HL-60/S4 treated with retinoic acid at 250 ng/mL for 4 days and 3 days (cell line): ENCODE measurements around the gene VPS13D.
"Not testable (repeated sequence)": the region's sequence is repeated elsewhere in the genome, so short reads cannot be mapped to it uniquely, and the experiment has no call there.

Experiments
- in situ Hi-C: fragments of 300-500 bp; cut with MboI; formaldehyde crosslinking; loops from 2 replicates; pipeline ENCODE4 v1.7.0; 2022; ENCODE audit warnings: low sequenced_read_pairs

The VPS13D gene

DNA sequence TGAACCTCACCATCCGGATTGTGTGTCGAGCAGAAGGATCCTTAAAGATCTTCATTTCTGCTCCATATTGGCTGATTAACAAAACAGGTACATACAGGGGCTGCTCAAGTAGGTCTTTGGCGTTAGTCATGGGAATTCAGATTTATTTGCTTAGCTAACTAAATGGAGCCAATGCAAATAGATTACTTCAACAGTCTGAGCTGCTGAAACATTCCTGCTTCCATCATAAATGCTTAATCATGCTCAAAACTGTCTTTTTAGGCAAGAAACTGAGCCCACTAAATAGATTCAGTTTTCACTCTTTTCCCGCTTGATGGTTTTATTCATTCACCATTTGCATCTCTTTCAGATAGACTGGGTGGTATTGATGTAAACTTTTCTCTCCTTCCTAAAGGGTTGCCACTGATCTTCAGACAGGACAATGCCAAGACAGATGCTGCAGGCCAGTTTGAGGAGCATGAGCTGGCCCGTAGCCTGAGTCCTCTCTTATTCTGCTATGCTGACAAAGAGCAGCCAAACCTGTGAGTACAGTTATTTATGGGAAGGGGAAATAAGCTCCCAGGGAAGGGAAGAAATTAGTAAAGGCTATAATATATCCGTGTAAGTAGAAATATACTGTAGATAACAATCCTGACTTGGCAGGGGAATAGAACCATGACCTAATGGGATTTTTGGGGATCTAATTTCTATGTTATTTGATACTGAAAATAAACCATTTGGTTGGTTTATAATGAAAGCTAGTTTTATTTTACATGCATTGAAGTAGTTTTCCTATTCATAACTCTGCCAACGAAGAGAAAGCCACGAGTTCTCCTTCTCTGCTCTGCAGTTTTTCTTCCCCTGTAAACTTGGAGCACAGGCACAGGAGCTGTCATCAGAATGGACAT, 126.4 kb downstream of the VPS13D start:
- in situ Hi-C loops = no loop called here

DNA sequence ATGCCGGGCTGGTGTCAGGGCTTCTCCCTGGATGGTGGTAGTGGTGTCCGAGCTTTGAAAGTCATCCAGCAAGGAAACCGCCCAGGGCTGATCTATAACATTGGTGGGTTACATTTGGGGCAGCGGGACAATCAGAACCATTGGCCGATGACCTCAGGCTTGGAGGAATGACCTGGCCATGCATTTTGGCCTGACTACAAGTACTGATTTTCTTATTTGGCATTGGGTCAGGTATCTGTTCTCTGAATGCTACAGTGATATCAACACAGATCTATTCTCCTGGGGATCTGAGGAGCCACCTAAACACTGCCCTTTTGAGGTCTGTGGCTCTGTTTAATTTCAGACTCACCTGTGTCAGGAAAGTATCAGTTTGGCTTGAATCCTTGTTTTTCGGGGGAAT, 128.7 kb downstream of the VPS13D start:
- in situ Hi-C loops = no loop called here

DNA sequence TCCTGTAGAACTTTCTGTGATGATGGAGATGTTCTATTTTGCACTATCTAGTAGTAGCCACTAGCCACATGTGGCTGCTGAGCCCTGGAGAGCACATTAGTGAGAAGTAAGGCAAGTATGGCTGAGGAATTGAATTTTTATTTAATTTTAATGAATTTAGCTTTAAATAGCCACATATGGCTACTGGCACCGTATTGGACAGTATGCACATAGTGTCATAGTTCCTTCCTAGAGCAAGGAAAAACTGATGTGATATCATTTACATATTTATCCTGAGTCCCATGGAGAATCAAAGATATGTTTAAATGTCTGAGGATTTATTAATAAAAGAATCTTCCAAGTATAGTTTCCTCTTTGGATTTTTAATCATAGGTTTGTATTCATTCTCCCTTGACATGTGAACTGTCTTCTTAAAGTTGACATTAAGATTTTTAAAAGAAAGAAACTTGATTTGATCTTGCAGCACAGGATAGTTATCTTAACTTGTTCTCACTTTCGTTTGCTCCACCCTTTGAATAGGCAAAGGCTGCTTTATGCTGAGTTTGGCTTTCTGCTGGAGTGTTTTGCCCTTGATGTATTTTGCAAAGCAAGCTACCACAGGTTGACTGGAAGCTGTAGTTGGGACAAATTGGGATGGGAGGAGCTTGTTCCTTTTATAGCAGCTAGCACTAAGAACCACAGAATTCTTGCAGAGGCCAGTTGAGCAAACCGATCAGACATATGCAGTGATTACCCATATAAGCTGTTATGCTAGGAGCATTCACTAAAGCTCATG, 129.7 kb downstream of the VPS13D start:
- in situ Hi-C loops = no loop called here

DNA sequence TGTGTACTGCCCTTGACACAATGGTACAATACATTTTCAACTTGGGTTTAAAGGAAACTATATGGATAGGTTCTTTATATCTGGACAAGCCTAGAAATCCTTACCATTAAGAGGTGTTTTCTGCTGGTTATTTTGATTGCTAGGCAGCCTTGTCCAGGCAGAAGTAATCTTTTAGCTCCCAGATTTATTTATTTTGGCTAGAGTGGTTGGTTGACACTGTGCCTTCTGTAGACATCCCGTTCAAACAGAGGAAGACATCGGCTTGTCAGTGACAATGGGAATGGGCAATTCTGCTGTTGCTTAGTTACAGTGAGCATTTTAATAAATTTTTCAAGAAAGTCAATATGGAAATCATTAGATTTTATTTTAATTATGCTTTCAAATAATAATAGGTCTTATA, 138.8 kb downstream of the VPS13D start:
- in situ Hi-C loops = no loop called here

DNA sequence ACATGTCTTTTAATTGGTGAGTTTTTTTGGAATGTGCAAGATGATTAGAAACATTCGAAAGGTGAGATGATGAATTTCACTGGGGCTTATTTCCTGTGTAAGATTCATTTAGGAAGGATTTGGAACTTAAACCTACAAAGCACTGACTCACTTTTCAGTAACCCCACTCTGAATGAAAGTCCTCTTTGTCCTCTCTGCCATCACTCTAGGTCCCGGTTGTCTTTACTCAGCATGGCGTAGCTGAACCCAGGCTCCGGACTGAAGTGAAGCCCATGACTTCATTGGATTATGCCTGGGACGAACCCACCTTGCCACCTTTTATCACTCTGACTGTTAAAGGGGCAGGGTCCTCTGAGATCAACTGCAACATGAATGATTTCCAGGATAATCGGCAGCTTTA, 139.4 kb downstream of the VPS13D start:
- in situ Hi-C loops = no loop called here

DNA sequence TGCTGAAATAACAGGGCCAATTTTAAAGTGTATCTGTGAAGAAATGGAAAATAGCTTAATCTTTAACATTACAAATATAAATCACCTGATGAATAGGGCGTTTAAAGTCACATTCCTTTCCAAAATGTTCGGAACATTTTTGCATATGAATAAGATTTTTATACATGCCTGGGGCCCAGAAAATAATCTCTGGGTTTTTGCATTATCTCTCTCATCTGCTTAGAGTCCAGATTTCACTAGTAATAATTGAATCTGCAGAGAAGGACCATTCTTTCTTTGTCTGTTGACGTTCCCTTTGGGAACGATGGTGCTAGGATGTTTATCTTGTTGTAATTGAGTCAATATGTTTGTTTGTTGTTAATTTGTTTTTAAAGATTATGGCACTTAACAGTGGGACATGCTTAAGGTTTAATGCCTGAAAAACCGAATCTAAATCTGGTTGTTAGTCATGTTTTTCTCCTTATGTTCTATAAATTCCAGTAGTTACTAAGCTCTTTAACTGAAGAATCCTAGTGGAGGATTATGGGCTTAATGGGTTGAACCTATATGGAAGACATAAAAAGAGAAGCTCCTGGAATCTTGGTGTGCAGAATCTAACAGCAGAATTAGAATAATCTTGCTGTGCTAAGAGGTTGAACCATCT, 140.6 kb downstream of the VPS13D start:
- in situ Hi-C loops = no loop called here

DNA sequence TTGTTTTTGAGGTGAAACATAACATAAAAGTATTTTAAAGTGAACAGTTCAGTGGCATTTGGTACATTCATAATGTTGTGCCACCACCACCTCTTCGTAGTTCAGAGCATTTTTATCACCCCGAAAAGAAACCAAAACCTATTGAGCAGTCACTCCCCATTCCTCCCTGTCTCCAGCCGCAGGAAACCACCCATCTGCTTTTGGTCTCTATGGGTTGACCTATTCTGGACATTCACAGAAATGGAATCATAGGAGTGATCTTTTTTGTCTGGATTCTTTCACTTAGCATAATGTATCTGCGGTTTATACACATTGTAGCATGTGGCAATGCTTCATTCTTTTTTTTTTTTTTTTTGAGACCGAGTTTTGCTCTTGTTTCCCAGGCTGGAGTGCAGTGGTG, 141.2 kb downstream of the VPS13D start:
- in situ Hi-C loops = no loop called here

DNA sequence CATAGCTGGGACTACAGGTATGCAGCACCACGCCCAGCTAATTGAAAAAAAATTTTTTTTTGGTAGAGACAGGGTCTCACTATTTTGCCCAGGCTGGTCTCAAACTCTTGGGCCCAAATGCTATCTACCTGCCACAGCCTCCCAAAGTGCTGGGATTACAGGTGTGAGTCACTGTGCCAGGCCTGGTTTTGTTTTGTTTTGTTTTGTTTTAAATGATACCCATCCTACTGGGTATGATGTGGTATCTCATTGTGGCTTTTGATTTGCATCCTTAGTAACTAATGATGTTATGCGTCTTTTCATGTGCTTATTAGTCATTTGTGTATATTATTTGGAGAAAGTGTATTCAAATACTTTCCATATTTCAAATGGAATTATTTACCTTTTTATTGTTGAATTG, 142.3 kb downstream of the VPS13D start:
- in situ Hi-C loops = no loop called here

DNA sequence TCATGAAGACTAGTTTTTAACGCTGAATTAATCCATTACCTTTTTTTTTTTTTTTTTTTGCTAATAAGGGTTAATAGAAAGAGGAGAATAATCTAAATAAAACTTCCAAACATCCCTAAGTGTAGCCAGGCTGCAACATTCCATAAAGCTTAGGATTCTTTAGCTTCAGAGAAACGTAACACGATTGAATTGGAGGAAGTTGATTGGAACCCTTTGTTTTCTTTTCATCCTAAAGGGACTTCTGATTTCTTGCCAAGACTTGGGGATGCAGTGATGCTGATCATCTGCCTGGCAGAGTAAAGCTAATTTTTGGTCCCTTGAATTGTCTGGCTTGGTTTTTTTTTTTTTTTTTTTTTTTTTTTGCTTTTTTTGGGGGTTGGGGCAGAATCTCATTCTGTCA, 142.9 kb downstream of the VPS13D start:
- in situ Hi-C loops = no loop called here

DNA sequence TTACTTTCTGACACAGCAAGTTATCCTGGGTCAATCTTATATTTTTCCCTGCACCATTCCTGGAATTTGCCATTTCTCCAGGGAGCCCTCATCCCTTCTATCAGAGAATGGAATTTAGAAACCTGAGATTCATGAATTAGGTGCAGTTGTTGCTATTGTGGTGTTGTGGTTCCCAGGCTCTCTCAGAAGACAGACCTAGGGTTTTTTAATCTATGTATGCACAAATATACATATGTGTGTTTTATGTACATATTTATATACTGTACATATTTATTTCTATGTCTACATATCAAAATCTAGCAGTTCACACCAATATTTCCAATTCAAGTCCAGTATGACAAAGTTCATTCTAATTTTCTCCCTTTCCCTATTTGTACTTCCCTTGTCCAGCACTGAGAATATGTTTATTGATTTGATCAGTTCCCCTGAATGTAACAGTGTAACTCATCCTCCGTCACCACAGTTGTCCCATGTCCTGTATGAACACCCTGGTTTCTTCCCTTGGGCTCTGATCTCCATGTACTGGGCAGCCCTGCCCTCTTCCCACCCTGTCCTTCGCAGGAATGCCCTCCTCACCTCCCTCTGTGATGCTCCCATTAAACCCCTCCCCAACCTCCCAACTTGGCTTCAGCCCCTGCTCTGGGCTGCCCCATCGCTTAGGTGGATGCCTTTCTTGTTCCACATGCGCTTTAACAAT, 145.5 kb downstream of the VPS13D start:
- in situ Hi-C loops = no loop called here

DNA sequence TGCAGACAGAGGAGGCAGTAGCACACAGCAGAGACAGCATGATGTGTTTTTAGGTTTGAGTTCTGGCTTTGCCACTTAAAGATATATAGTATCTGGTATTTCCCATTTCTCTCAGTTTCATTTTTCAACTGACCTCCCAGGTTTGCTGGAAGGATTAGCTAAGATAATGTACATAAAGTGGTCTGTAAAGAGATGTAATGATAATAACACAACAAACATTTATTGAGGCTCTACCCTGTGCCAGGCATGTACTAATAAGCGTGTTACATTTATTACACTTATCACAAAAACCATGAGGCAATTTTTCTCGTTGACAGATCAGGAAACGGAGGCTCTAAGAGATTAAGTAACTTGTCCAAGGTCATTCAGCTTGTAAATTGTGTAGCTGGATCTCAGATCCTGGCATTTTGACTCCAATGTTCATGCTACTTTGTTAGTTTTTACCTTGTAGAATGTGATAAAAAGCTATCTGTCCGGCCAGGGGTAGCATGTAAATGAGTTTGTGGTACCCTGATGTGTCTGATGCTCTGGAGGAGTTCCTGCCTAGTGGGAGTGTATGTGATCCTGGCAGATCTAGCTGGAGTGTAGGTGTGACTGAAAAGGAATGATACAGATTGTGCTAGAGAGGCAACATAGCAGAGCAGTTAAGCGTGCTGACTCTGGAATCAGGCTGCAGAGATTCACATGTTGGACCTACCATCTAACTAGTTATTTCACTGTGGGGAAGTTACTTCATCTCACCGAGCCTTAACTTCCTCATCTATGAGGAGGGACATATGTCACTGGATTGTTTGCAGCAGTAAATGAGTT, 146.6 kb downstream of the VPS13D start:
- in situ Hi-C loops = no loop called here

DNA sequence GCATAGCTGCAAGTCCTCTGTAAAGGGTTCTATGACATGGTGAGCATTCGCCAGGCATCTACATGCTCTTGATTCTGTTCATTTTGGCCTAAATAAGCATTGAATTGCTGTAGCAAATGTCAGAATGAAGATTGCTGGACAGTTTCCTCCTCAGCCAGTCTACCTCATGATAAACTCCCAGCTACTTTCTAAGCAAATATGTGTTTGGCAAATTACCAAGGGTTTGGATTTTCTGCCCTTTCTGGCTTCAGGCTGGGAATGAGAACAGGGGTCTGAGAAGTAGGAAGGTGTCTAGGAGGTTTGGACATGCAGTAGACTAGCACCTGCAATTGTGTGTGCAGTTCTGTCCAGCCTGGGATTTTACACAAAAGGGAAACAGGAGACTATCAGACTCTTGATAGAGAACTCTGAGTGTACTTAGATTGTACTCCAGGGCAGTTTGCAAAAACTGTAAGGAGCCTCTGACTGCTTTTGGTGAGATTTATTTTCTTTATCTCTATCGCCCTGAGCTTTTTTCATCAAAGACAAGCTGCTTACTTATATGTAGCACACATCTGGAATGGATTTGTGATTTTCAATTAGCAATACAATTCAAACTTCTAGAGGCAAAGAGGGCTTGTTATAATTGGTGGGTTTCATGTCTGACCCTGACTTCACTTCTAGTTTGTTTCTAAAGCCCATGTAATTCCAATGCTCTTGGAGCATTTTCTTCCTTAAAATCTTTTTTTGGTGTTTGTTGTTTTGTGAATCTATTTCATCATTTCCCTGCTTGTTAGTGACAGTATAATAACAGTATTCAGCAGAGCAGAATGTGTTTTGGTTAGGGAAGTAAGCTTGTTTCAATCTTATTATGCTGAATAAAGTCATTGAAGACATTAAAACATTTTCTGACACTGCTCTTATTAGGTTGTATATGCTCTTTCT, 150.8 kb downstream of the VPS13D start:
- in situ Hi-C loops = no loop called here

DNA sequence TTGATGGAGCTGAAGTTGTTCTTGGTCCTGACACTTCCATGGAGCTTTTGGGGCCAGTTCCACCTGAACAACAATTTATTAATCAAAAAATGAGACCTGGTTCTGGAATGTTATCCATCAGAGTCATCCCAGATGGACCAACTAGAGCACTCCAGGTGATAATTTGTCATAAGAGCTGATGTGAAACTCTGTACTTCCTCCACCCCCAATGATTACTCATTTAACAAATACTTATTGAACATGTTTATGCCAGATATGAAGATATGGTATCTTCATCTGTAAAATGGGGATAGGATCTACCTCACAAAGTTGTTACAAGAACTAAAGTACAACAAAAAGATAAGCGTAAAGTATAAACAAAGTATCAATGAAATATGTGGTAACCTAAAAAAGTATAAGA, 153.2 kb downstream of the VPS13D start:
- in situ Hi-C loops = no loop called here

DNA sequence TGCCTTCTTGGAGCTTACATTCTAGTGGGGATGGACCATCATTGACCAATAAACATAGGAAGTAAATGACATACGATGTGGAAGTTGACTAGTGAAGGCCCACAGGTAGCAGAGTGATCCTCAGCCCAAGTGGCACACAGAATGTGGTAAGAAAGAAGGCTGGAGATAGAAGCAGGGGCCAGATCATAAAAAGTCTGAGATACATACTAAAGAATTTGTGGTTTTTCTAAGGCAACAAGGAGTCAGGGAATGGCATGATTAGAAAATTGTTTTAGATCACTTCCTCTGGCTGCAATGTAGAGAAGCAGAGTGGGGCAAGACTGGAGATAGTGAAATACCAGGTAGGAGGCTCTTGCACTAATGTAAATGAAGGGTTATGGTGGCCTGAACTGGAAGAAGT, 154.0 kb downstream of the VPS13D start:
- in situ Hi-C loops = no loop called here

DNA sequence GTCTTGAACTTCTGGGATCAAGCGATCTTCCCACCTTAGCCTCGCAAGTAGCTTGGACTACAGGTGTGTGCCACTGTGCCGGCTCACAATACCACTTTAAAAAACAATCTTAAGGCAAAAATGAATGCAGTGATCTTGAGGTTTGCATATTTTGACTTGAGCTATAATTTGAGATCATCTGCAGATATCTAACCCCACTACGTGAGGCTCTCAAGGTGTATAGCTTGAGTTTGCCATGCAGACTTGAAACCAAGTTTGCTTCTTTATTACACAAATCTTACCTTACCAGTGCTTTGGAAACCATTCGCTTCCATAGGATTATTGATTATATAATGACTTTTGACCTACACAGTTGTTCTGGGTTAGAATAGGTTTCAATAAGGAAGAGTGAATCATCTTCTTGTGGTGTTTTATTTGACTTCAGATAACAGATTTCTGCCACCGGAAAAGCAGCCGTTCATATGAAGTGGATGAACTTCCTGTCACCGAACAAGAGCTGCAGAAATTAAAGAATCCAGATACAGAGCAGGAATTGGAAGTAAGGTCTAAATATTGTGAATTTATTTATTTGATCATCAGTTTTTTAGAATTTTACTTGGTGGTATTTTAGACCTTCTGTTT, 155.1 kb downstream of the VPS13D start:
- in situ Hi-C loops = no loop called here

DNA sequence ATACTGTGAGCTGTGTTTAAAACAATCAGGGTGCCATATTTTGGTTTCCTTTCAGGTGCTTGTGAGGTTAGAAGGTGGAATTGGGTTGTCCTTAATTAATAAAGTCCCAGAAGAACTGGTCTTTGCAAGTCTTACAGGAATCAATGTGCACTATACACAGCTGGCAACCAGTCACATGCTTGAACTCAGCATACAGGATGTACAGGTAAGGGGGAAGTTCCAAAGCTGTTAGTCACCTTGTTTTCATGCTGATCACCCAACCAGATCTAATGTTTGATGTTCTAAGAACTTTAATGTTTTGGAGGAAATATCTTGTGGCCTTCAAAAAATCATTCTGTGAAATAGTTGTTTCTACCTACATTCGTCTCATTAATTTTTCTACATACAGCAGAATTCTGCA, 156.3 kb downstream of the VPS13D start:
- in situ Hi-C loops = no loop called here

DNA sequence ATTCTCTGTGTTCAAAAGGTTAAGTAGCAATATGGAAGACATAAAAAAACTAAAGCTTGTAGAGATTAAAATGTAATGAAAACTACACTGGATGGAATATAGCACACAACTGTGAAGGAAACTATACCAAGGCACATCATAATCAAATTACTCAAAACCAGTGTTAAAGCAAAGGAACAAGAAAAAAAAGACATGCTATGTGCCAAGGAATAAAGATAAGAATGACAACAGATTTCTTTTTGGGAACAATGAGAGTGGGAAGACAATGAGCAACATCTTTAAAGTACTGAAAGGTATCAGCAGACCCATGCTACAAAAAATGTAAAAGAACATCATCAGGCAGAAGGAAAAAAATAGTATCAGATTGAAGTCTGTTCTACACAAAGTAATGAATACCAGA, 157.8 kb downstream of the VPS13D start:
- in situ Hi-C loops = no loop called here

DNA sequence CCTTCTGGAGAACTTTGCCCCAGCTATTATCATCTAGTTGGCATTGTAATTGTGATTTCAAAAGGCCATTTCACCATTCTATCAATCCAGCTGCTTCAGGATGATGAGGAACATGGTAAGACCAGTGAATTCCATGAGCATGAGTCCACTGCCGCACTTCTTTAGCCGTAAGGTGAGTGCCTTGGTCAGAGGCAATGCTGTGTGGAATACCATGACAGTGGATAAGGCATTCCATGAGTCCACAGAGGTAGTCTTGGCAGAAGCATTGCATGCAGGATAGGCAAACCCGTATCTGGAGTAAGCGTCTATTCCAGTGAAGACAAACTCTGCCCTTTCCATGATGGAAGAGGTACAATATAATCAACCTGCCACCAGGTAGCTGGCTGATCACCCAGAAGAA, 160.5 kb downstream of the VPS13D start:
- in situ Hi-C loops = not testable (repeated sequence)
